Right lobe of liver (tissue), 4 donors: ENCODE measurements around the gene RPS6KB2.

Experiments used
- POLR2A ChIP-seq: fragments of 450-650 bp; IDR thresholded peaks from one replicate; pipeline ENCODE4 v1.6.1; 2017; ENCODE audit warnings: antibody characterized with exemption, mild to moderate bottlenecking
- TF ChIP-seq, protein P1 (sequence below), 4 donors: fragments of 200-600 bp in 3 of 4; fragments of 450-650 bp in 1 of 4; IDR thresholded peaks; one replicate each; pipeline versions ENCODE4 v1.5.1 to v1.8.0; 2016 to 2022; ENCODE audit warnings: antibody characterized with exemption in 4 of 4, mild to moderate bottlenecking in 2 of 4
- donor health status: DM: no; HTN: no; CAD: no.
- donor health status: DM: no; HTN: no; CAD: no.
- donor health status: DM: no; HTN: yes; CAD: no.

DNA sequence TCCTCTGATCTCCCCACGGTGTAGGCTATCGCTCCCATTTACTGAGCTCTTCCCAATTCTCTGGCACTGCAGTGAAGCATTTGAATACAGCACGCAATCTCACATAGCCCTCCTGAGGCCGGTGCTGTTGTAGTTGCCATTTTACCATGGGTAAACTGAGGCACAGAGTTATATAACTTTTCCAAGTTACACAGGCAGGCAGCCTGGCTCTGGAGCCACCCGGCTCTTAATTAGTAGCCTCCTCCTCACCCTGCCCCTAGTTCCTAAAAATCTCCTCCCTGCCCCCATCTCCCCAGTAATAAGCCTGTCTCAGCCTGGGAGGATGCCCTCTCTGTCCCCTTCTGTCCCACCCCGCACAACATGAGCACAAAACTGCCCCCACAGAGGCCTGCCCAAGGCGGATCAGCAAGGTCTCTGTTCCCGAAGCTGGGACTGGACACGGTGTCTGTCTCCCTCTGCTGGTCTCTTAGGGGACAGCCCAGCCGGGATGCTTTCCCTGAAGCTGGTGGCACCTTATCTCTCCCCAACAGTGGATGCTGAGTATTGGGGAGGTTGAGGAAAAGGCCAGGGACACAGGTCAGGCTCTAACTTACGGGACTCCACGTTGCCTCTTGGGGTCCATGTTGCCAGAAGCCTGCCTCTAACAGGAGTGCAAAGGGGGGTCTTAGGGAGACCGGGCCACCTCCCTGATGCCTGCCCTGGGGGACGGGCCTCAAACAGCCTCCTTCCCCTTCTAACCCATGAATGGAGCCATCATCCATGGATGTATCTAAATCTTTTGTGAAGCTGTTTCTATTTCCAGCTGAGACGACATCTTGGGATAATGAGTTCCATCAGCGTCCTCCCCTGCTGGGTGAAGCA, 45.8 kb upstream of the RPS6KB2 start:
- TF ChIP-seq, protein P1, sequence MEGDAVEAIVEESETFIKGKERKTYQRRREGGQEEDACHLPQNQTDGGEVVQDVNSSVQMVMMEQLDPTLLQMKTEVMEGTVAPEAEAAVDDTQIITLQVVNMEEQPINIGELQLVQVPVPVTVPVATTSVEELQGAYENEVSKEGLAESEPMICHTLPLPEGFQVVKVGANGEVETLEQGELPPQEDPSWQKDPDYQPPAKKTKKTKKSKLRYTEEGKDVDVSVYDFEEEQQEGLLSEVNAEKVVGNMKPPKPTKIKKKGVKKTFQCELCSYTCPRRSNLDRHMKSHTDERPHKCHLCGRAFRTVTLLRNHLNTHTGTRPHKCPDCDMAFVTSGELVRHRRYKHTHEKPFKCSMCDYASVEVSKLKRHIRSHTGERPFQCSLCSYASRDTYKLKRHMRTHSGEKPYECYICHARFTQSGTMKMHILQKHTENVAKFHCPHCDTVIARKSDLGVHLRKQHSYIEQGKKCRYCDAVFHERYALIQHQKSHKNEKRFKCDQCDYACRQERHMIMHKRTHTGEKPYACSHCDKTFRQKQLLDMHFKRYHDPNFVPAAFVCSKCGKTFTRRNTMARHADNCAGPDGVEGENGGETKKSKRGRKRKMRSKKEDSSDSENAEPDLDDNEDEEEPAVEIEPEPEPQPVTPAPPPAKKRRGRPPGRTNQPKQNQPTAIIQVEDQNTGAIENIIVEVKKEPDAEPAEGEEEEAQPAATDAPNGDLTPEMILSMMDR (IDR thresholded peaks at IDR 0.05): peak; percentile 92 to 98 (median 95)
- no peak for TF ChIP-seq POLR2A
